NCI-H1105 (cell line): ENCODE data around the gene SH3BP2.
"Not testable (repeated sequence)": the region's sequence is repeated elsewhere in the genome, so short reads cannot be mapped to it uniquely, and the experiment has no call there.

Source experiments
- DNase-seq: peaks from one replicate; lab custom pipeline; 2025; lab: John Stamatoyannopoulos, UW

SH3BP2 gene

DNA sequence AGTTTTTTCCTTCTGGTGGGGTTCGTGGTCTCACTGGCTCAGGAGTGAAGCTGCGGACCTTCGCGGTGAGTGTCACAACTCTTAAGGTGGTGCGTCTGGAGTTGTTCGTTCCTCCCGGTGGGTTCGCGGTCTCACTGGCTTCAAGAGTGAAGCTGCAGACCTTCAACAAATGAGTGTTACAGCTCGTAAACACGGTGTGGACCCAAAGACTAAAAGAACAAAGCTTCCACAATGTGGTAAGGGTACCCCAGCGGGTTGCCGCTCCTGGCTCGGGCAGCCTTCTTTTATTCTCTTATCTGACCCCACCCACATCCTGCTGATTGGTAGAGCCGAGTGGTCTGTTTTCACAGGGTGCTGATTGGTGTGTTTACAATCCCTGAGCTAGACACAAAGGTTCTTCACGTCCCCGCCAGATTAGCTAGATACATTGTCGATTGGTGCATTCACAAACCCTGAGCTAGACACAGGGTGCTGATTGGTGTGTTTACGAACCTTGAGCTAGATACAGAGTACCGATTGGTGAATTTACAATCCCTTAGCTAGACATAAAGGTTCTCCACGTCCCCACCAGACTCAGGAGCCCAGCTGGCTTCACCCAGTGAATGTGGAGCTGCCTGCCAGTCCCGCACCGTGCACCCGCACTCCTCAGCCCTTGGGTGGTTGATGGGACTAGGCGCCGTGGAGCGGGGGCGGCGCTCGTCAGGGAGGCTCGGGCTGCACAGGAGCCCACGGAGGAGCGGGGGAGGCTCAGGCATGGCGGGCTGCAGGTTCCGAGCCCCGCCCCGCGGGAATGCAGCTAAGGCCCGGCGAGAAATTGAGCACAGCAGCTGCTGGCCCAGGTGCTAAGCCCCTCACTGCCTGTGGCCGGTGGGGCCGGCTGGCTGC is 30.2 kb upstream of the SH3BP2 start:
- DNase-seq, result not testable (repeated sequence)

GRCh38 chr4:2763511-2763967 is 29.3 kb upstream of the SH3BP2 start:
- DNase-seq, result no peak

GRCh38 chr4:2765832-2766526 is 26.9 kb upstream of the SH3BP2 start:
- DNase-seq, result no peak

DNA sequence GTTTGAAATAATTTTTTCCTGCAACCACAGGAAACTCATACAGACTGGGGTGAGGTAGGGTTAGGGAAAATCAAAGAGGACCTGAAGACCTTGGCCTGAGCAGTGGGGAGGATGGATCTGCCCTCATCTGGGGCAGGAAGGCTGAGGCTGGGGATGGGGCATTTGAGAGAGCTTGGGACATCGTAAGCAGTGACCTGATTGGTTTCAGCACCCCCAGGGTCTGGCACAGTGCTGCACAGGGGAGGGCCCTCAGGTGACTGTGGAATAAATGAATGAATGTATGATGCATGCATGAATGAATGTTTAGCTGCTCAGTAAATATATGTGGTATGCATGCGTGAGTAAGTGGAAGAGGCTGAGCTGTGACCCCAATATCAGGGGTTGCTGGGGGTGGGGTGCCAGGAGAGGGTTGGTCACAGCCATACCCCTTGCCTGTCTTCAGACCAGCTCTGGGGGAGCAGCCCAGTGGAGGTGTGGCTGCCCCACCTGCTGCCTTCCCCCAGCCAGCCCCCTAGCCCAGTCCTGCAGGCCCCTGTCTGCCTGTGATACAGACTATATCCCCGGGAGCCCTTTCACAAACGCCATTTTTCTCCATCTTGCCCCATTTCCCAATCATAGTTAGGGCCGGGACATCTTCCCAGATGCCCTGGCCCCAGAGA is 25.7 kb upstream of the SH3BP2 start:
- no peak for DNase-seq

GRCh38 chr4:2767705-2768074 is 25.2 kb upstream of the SH3BP2 start:
- DNase-seq, result no peak

GRCh38 chr4:2768124-2768523 is 24.8 kb upstream of the SH3BP2 start:
- no peak for DNase-seq

DNA sequence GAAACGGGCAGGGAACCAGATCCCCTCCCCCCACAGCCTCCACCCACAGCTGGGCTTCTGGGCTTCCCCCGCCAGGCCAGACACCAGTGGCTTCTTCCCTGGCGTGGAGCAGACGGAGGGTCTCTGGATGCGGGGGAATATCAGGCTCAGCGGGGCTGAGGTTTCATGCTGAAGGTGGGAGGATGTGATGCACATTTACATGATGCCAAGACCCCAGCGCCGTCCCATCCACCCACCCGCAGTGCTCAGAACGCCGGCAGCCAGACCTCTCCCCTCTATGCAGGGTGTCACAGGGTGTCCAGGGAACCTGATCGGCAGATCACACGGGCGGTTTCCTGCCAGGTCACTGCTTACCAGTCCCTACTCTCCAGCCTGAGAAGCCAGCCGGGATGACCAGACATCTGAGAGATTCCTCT is 24.0 kb upstream of the SH3BP2 start:
- no peak for DNase-seq

- DNase-seq, result no peak
Observed at GRCh38 chr4:2771264-2771663, 21.6 kb upstream of the SH3BP2 start.

DNA sequence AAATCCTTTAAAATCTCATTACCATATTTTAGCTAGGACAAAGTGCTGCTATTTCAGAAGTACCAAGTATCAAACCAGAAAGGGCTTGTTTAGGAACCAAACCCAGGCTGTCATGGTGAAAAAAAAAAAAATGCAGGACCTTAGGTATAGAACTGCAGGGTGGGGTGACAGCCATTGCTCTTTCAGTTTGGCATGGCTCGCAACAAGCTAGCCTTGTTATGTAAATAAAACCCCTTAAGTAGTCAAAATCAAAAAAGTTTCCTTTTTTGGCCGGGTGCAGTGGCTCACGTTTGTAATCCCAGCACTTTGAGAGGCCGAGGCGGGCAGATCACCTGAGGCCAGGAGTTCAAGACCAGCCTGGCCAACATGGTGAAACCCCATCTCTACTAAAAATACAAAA is 12.2 kb upstream of the SH3BP2 start:
- not testable (repeated sequence) for DNase-seq

- DNase-seq, result no peak
Observed at GRCh38 chr4:2781911-2782310, 11.0 kb upstream of the SH3BP2 start.

- DNase-seq, result no peak
Observed at GRCh38 chr4:2783790-2784189, 9.1 kb upstream of the SH3BP2 start.

DNA sequence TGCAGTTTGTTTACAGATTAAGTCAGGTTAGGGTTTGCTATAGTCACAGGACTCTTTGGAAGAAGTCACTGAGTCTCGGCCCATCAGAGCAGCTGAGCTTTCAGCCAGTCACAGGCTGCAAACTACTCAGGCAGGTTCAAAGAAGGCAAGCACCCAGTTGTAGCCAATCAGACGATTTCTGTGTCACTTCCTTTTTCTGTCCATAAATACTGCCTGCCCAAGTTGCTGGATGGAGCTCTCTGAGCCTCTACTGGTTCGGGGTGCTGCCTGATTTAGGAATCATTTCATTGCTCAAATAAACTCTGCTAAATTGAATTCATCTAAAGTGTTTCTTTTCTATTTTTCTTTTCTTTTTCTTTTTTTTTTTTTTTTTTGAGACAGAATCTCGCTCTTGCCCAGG is 7.3 kb upstream of the SH3BP2 start:
- no peak for DNase-seq

GRCh38 chr4:2786152-2786671 is 6.7 kb upstream of the SH3BP2 start:
- no peak for DNase-seq

DNA sequence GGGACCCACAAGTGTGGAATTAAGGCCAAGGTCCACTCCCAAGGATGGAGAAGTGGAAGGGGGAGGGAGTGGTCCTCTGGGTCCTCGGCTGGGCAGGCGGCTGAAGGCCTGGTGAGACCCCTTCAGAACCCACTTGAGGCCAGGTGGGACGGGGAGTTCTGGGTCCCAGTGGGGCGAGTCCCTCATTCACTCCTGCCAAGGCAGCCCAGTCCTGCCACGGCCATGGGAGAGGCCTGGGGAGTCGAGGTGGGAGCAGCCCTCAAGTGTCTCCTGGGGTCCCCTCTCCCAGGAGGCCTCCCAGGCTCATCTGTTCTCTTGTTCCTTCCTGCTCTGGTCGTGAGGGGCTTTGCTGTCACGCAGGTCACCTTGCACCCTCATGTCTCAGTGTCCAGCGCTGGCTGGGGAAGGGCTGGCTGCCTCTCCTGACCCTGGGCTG is 6.1 kb upstream of the SH3BP2 start:
- no peak for DNase-seq

GRCh38 chr4:2787230-2788100 is 5.4 kb upstream of the SH3BP2 start:
- DNase-seq, result no peak

DNA sequence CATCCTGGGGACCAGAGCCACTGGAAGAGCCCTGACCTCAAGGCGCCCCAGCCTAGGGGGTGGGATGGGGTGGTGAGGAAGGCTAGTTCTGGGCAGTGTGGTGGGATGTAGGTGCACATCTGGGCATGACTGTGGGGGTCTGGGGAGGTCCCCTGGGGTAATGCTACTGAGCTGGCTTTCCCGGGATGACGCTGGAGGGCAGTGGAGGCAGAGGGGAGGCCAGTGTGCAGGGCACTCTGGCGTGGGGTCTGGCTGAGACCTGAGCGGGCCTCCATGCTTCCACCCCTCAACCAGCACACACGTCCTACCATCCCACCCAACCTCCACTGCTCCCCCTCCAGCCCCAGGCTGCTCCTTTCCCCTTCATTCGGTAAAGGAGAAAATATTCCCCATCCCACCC is 4.8 kb upstream of the SH3BP2 start:
- no peak for DNase-seq

DNA sequence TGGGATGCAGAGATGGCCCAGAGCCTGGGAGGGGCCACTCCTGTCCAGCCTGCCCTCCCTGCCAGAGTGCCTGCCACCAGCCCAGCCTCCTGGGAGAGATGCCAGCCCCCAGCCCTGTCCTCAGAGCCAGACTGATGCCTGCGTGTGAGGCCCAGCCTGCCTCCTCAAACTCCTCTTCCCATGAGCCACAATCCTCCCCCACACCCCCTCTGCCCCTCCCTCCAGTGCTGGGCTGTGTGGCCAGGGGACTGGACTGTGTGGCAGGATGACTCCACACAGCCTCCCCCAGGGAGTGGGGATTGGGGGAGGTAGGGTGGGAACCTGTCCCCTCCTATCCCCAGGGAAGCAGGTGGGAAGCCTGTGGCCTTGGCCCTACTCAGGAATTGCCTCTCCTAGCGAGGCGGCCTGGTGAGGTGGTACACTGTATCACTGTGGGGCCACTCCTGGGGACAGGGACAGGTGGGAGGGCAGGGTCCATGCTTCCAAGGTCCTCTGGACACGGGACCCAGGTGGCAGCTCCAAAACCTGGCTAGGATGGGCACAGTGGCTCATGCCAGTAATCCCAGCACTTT is 4.3 kb upstream of the SH3BP2 start:
- no peak for DNase-seq

DNA sequence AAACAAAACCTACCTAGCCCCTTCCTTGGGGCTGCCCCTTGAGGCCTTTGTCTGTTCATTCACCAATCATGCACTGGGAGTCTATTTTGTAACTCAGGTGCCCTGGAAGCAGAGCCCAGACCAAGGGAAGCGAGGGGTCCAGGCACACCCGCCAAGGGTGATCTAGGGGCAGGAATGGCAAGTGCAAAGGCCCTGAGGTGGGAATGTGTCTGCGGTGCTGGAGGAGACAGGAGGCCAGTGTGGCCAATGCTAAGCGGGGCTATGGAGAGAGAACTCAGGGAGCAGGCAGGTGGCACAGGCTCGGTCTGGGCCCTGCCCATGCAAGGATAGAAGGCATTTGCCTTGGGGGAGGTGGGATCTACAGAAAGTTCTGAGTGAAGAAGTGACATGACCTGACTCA is 3.5 kb upstream of the SH3BP2 start:
- DNase-seq, result no peak

- DNase-seq, result no peak
Observed at GRCh38 chr4:2789793-2790582, 2.9 kb upstream of the SH3BP2 start.
